ENCODE results near the gene NHLRC1. TPM values are rescaled to one million over a fixed set of nuclear protein-coding genes. Genes with fewer than 3 reads are reported as not detected.

The NHLRC1 gene
- total and polyA plus RNA-seq, 2 experiments from 2014 or later = 1.1 TPM

- peaks cover 7% of the 10 kb centered on the region for H3K27me3 Mint-ChIP-seq (ENCODE audit: insufficient read depth, low read depth, poor library complexity)
- Histone ChIP-seq H3K79me2 (replicated peaks; ENCODE audit: insufficient read depth) (no peaks in the 10 kb centered on the region), H4K20me1 (replicated peaks; ENCODE audit: insufficient read depth) (no peaks in the 10 kb centered on the region), H3K36me3 (ENCODE audit: insufficient read depth) (peaks cover 13% of the 10 kb centered on the region), H3K27me3 (ENCODE audit: insufficient read depth) (no peaks in the 10 kb centered on the region), H3F3A (replicated peaks; ENCODE audit: low read depth) (no peaks in the 10 kb centered on the region), H3K9me2 (ENCODE audit: insufficient read depth) (no peaks in the 10 kb centered on the region), H2AFZ (no peak overlapping the region), H3K4me2 (no peak overlapping the region), H3K4me1 (ENCODE audit: insufficient read depth) (no peaks in the 10 kb centered on the region), H3K27ac (ENCODE audit: low read depth) (no peak overlapping the region), H3K4me3 (no peak overlapping the region)
- no peak for ATAC-seq
- peaks cover 6% of the 10 kb centered on the region; the same call in 2 of the 3 replicates for H3K36me3 Mint-ChIP-seq (ENCODE audit: low read depth)
- H3K4me1 Mint-ChIP-seq = peaks cover 6% of the 10 kb centered on the region
- H3K27ac Mint-ChIP-seq = no peak overlapping the region
- H3K4me3 Mint-ChIP-seq = no peak overlapping the region
- no peak for DNase-seq (ENCODE audit: low spot score)
- TF ChIP-seq CTCF (conservative IDR thresholded peaks at IDR 0.05; ENCODE audit: low read depth in 2 of 2) (no peak), EZH2phosphoT487 (IDR thresholded peaks at IDR 0.05; ENCODE audit: unreplicated experiment) (no peak), NANOG (IDR thresholded peaks at IDR 0.05; ENCODE audit: borderline replicate concordance) (no peak), STAT1 (IDR thresholded peaks at IDR 0.05; ENCODE audit: unreplicated experiment) (no peak), POLR2AphosphoS5 (IDR thresholded peaks at IDR 0.05; ENCODE audit: low read depth) (no peak), ZNF114 (CRISPR knock-in tag; IDR thresholded peaks at IDR 0.05) (no peak)
- H3K9me3 Mint-ChIP-seq = peaks cover 18% of the 10 kb centered on the region
These were observed 15.4 kb downstream of the NHLRC1 start for GRCh38 chr6:18107061-18107460.

GRCh38 chr6:18102783-18103509 is 19.5 kb downstream of the NHLRC1 start:
- no peak overlapping the region for H3K4me2 ChIP-seq
- H3K9me3 Mint-ChIP-seq = peaks cover 18% of the 10 kb centered on the region
- peaks cover 6% of the 10 kb centered on the region; the same call in 2 of the 3 replicates for H3K36me3 Mint-ChIP-seq (ENCODE audit: low read depth)
- no peaks in the 10 kb centered on the region for H3K9me2 ChIP-seq (ENCODE audit: insufficient read depth)
- no peaks in the 10 kb centered on the region for H4K20me1 ChIP-seq (replicated peaks; ENCODE audit: insufficient read depth)
- no peaks in the 10 kb centered on the region for H3K4me1 ChIP-seq (ENCODE audit: insufficient read depth)
- ATAC-seq (no peak), DNase-seq (ENCODE audit: low spot score) (no peak)
- H3K4me1 Mint-ChIP-seq = no peaks in the 10 kb centered on the region
- H3K79me2 ChIP-seq (replicated peaks; ENCODE audit: insufficient read depth) = no peaks in the 10 kb centered on the region
- no peak overlapping the region for H3K4me3 Mint-ChIP-seq
- H3K4me3 ChIP-seq = no peak overlapping the region
- no peaks in the 10 kb centered on the region for H3K27me3 ChIP-seq (ENCODE audit: insufficient read depth)
- H2AFZ ChIP-seq = no peak overlapping the region
- H3F3A ChIP-seq (replicated peaks; ENCODE audit: low read depth) = no peaks in the 10 kb centered on the region
- H3K36me3 ChIP-seq (ENCODE audit: insufficient read depth) = peaks cover 13% of the 10 kb centered on the region
- no peak for TF ChIP-seq ZNF114 (CRISPR knock-in tag; IDR thresholded peaks at IDR 0.05)
- no peak for TF ChIP-seq POLR2AphosphoS5 (IDR thresholded peaks at IDR 0.05; ENCODE audit: low read depth)
- no peak overlapping the region for H3K27ac ChIP-seq (ENCODE audit: low read depth)
- no peak overlapping the region for H3K27ac Mint-ChIP-seq
- H3K27me3 Mint-ChIP-seq (ENCODE audit: insufficient read depth, low read depth, poor library complexity) = peaks cover 3% of the 10 kb centered on the region

- no peaks in the 10 kb centered on the region for H3K4me1 ChIP-seq (ENCODE audit: insufficient read depth)
- no peak overlapping the region for H3K4me3 Mint-ChIP-seq
- no peak overlapping the region for H2AFZ ChIP-seq
- no peak overlapping the region for H3K27ac Mint-ChIP-seq
- H3K9me3 Mint-ChIP-seq = peaks cover 12% of the 10 kb centered on the region
- no peak for ATAC-seq
- H3K79me2 ChIP-seq (replicated peaks; ENCODE audit: insufficient read depth) = no peaks in the 10 kb centered on the region
- H3K9me2 ChIP-seq (ENCODE audit: insufficient read depth) = no peaks in the 10 kb centered on the region
- no peak overlapping the region for H3K4me2 ChIP-seq
- H3K27ac ChIP-seq (ENCODE audit: low read depth) = no peak overlapping the region
- H3K36me3 Mint-ChIP-seq (ENCODE audit: low read depth) = peaks cover 1% of the 10 kb centered on the region; the same call in 2 of the 3 replicates
- H3K4me1 Mint-ChIP-seq = no peaks in the 10 kb centered on the region
- no peaks in the 10 kb centered on the region for H4K20me1 ChIP-seq (replicated peaks; ENCODE audit: insufficient read depth)
- H3F3A ChIP-seq (replicated peaks; ENCODE audit: low read depth) = no peaks in the 10 kb centered on the region
- peaks cover 2% of the 10 kb centered on the region for H3K27me3 Mint-ChIP-seq (ENCODE audit: insufficient read depth, low read depth, poor library complexity)
- H3K27me3 ChIP-seq (ENCODE audit: insufficient read depth) = no peaks in the 10 kb centered on the region
- peaks cover 2% of the 10 kb centered on the region; the same call in 1 of the 2 replicates for H3K36me3 ChIP-seq (ENCODE audit: insufficient read depth)
- DNase-seq (ENCODE audit: low spot score) = no peak
- no peak overlapping the region for H3K4me3 ChIP-seq
- no peak for TF ChIP-seq CTCF (conservative IDR thresholded peaks at IDR 0.05; ENCODE audit: low read depth in 2 of 2)
- no peak for TF ChIP-seq ZNF114 (CRISPR knock-in tag; IDR thresholded peaks at IDR 0.05)
- TF ChIP-seq EZH2phosphoT487 (IDR thresholded peaks at IDR 0.05; ENCODE audit: unreplicated experiment) = no peak
These were observed 20.6 kb downstream of the NHLRC1 start for GRCh38 chr6:18101873-18102272.

Data from GM23338 (cell line).